H1 (cell line): Measurements from ENCODE around the gene CACNA2D1. TPM values are rescaled to one million over a fixed set of nuclear protein-coding genes. Genes with fewer than 3 reads are reported as not detected.

Source experiments
- HDAC6 ChIP-seq: IDR thresholded peaks from one replicate; pipeline ENCODE4 v1.7.1; 2012; ENCODE audit warnings: low read depth, mild to moderate bottlenecking, inconsistent platforms, low read length, moderate library complexity
- USF2 ChIP-seq: IDR thresholded peaks from 2 replicates; pipeline ENCODE4 v1.6.1; 2011; ENCODE audit warnings: low read length, improper control_type of control experiment
- polyA plus RNA-seq, 7 experiments: library from polyadenylated mRNA; depleted of rRNA in 3 of 7; stranded (reverse) in 5 of 7; unstranded in 2 of 7; fragments of >200 nt in 5 of 7; fragments of 200-250 nt in 2 of 7; gene quantifications; 1 replicate in 5 of 7; 2 replicates in 1 of 7; 4 replicates in 1 of 7; pipeline versions ENCODE4 v1.2.1 to v1.2.3, GENCODE V29; 2011 to 2013; ENCODE audit warnings: missing spikeins in 2 of 7, mixed read lengths in 2 of 7
- total RNA-seq: library from RNA; stranded (reverse); fragmentation: NEBNext Ultra II Directional; extraction: Animal tissue kit (Norgen Biotek cat#: 25700); gene quantifications from 2 replicates; pipeline ENCODE4 v1.2.1, GENCODE V29; 2021

Gene CACNA2D1
- total and polyA plus RNA-seq, 2 of the 8 experiments (the other 6 are each of a cell fraction or from before 2014, with no cell fraction given): 4.3 to 27.3 TPM

GRCh38 chr7:82071468-82071867 lies 372.1 kb downstream of the CACNA2D1 start (continued):
- TF ChIP-seq USF2 (no peak), HDAC6 (no peak)
